Kidney (tissue), 14 donors: ENCODE results near the gene CXCR2. TPM values are rescaled to one million over a fixed set of nuclear protein-coding genes. Genes with fewer than 3 reads are reported as not detected.

Experiments used
- DNase-seq, 5 donors: peaks; one replicate each; pipeline ENCODE4 v3.0.0-alpha.2; 2013 to 2020
- FAIRE-seq: peaks from 2 replicates; lab custom pipeline; 2012; peaks lifted over from hg19 to GRCh38; lab: Jason Lieb, UNC
- H3K27ac ChIP-seq, 2 donors: one replicate each; pipeline ENCODE4 v1.7.0; 2013; ENCODE audit warnings: low read depth in 2 of 2, low read length in 2 of 2, inconsistent platforms in 1 of 2
- H3K27me3 ChIP-seq: one replicate; pipeline ENCODE4 v1.7.1; 2013; ENCODE audit warnings: low read length, inconsistent platforms; ENCODE audit not compliant: control insufficient read depth, insufficient read depth
- H3K36me3 ChIP-seq, 3 donors: one replicate each; pipeline versions ENCODE4 v1.7.0 to v1.7.1; 2013; ENCODE audit warnings: low read length in 3 of 3, control low read depth in 1 of 3, inconsistent platforms in 1 of 3; ENCODE audit not compliant: insufficient read depth in 3 of 3, control insufficient read depth in 2 of 3
- H3K4me1 ChIP-seq, 3 donors: one replicate each; pipeline versions ENCODE4 v1.7.0 to v1.7.1; 2013; ENCODE audit warnings: low read length in 3 of 3, inconsistent platforms in 1 of 3, low read depth in 1 of 3; ENCODE audit not compliant: control insufficient read depth in 2 of 3, insufficient read depth in 2 of 3
- H3K4me3 ChIP-seq, 3 donors: one replicate each; pipeline versions ENCODE4 v1.7.0 to v1.8.1; 2013; ENCODE audit warnings: low read length in 3 of 3, control low read depth in 1 of 3, inconsistent platforms in 1 of 3
- H3K9ac ChIP-seq, 3 donors: one replicate each; pipeline versions ENCODE4 v1.7.0 to v1.7.1; 2013; ENCODE audit warnings: low read length in 3 of 3, control low read depth in 1 of 3, inconsistent platforms in 1 of 3
- H3K9me3 ChIP-seq, 3 donors: one replicate each; pipeline versions ENCODE4 v1.7.0 to v1.7.1; 2013; ENCODE audit warnings: low read length in 3 of 3, control low read depth in 1 of 3, inconsistent platforms in 1 of 3; ENCODE audit not compliant: control insufficient read depth in 2 of 3, insufficient read depth in 1 of 3
- intact Hi-C: fragments of 100-400 bp; cut with DNase I; formaldehyde crosslinking; loops from one replicate; pipeline ENCODE4 v1.11.1; 2022
- polyA plus RNA-seq: library from polyadenylated mRNA; stranded (reverse); fragments of 350-450 nt; fragmentation: Illumina TruSeq; extraction: RNeasy Lipid Tissue Mini Kit (QIAGEN cat#74804); gene quantifications from one replicate; pipeline ENCODE4 v1.2.3, GENCODE V29; 2014; ENCODE audit warnings: low read depth, low replicate concordance; ENCODE audit not compliant: insufficient read depth
- total RNA-seq: library from RNA; stranded (reverse); fragmentation: NEBNext Ultra II Directional; extraction: Animal tissue kit (Norgen Biotek cat#: 25700); gene quantifications from one replicate; pipeline ENCODE4 v1.2.1, GENCODE V29; 2021
- TF ChIP-seq, protein P1 (sequence below): IDR thresholded peaks from 3 replicates; pipeline ENCODE4 v1.5.1; 2012; ENCODE audit warnings: mild to moderate bottlenecking, moderate library complexity, borderline replicate concordance; ENCODE audit not compliant: insufficient read depth; ENCODE audit errors: extremely low read depth
- donor health status: control.
- donor health status: control.
- donor health status: control.
- donor health status: control.
- donor health status: control.
- donor health status: DM: yes; HTN: yes; CAD: no.
- donor health status: Normal renal cell carcinoma (clear cell type).

The CXCR2 gene
- total and polyA plus RNA-seq, 2 donors from 2014 or later, result 0.44 TPM; not detected in 1

DNA sequence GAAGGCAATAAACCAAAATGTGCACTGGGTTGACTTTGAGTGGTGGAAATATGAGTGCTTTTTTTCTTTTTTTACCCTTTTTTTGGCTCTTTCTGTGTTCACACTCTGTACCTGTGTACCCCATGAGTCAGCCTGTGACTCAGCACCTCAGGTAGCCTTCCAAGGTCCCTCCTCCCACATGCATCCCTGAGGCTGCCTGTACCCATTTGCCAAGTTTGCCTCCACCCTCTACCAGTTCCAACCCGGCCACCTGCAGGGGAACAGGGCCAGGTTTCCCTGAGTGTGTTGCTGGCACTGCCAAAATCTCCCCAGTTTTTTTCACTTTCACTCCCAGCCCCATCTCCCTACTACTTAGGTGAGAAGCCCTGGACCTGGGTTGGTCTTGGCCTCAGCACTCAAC is 26.9 kb downstream of the CXCR2 start:
- TF ChIP-seq, protein P1, sequence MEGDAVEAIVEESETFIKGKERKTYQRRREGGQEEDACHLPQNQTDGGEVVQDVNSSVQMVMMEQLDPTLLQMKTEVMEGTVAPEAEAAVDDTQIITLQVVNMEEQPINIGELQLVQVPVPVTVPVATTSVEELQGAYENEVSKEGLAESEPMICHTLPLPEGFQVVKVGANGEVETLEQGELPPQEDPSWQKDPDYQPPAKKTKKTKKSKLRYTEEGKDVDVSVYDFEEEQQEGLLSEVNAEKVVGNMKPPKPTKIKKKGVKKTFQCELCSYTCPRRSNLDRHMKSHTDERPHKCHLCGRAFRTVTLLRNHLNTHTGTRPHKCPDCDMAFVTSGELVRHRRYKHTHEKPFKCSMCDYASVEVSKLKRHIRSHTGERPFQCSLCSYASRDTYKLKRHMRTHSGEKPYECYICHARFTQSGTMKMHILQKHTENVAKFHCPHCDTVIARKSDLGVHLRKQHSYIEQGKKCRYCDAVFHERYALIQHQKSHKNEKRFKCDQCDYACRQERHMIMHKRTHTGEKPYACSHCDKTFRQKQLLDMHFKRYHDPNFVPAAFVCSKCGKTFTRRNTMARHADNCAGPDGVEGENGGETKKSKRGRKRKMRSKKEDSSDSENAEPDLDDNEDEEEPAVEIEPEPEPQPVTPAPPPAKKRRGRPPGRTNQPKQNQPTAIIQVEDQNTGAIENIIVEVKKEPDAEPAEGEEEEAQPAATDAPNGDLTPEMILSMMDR, result no peak
- H3K9me3 ChIP-seq, result no peaks in the 10 kb centered on the region
- H3K27ac ChIP-seq, result no peak overlapping the region
- H3K27me3 ChIP-seq, result no peaks in the 10 kb centered on the region
- FAIRE-seq (no peak), DNase-seq (no peak)
- no peaks in the 10 kb centered on the region for H3K4me1 ChIP-seq
- no peak overlapping the region for H3K4me3 ChIP-seq
- no peaks in the 10 kb centered on the region for H3K36me3 ChIP-seq
- intact Hi-C loops, result no loop called here
- H3K9ac ChIP-seq, result no peak overlapping the region

DNA sequence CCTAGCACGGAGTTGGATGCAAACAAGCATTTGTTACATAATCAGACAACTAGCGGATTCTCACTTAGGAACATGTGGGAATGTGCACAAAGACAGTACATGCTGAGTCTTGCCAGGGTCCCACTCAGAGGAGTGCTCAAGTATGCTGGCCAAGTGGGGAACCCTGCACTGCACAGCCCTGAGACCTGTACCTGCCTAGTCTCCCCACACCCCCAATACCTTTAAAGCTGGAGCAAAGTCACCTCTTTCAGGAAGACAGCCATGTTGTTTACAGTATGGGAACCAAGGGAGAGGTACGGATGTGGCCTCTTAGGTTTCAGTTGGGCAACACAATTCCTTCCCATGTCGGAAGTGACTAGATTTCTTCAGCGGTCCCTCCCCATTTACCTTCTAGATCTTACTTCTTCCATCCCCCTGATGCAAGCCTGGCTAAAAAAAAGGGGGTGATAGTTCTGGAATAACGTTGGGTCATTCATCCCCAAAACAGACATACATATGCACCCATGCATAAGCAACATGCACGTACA is 30.2 kb downstream of the CXCR2 start:
- no peak for DNase-seq
- H3K36me3 ChIP-seq, result no peaks in the 10 kb centered on the region
- H3K27me3 ChIP-seq, result no peaks in the 10 kb centered on the region
- no peaks in the 10 kb centered on the region for H3K4me1 ChIP-seq
- intact Hi-C loops, result no loop called here
- H3K4me3 ChIP-seq, result no peak overlapping the region
- no peak overlapping the region for H3K27ac ChIP-seq
- no peak overlapping the region for H3K9ac ChIP-seq
- TF ChIP-seq, protein P1, result no peak
- no peaks in the 10 kb centered on the region for H3K9me3 ChIP-seq
- no peak for FAIRE-seq

DNA sequence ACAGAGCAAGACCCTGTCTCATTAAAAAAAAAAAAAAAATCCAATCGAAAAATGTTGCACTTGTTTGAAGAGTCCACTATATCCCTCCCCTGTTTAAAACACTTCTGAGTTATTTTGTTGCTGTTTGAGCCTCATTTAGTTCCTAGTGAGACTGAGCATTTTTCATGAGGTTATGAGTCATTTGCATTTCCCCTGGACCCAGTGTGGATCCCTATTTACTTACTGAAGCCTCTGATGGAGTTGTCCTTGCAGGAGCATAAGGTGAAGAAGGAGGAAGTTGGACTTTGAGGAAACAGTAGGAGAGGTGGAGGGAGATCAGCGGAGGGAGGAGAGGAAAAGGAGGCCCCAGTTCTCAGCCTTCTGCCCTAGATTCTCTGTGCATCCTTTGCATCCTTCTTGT is 35.8 kb downstream of the CXCR2 start:
- no peaks in the 10 kb centered on the region for H3K36me3 ChIP-seq
- no peak for FAIRE-seq

More for the DNA sequence above, 35.8 kb downstream of the CXCR2 start:
- H3K4me3 ChIP-seq, result no peak overlapping the region
- H3K27ac ChIP-seq, result no peak overlapping the region
- intact Hi-C loops, result no loop called here
- H3K9ac ChIP-seq, result no peak overlapping the region
- no peaks in the 10 kb centered on the region for H3K4me1 ChIP-seq
- H3K27me3 ChIP-seq, result no peaks in the 10 kb centered on the region
- TF ChIP-seq, protein P1, result no peak
- H3K9me3 ChIP-seq, result no peaks in the 10 kb centered on the region
- no peak for DNase-seq
